Calu3 (cell line): ENCODE results near the gene MYRIP. TPM values are rescaled to one million over a fixed set of nuclear protein-coding genes. Genes with fewer than 3 reads are reported as not detected.
"Not testable (repeated sequence)": the region's sequence is repeated elsewhere in the genome, so short reads cannot be mapped to it uniquely, and the experiment has no call there.

Source experiments
- BruUV-seq: library from RNA; stranded (reverse); fragments of 400-500 nt; replicated peaks from 2 replicates; lab custom pipeline; 2021; lab: Mats Ljungman, UMichigan
- CTCF ChIA-PET: fragments of 300-600 bp; sonication (Branson Sonifier 250); formaldehyde crosslinking; loops from one replicate; lab custom pipeline; 2022; ENCODE audit warnings: antibody characterized with exemption; lab: Charles Lee
- DNase-seq: peaks from one replicate; pipeline ENCODE4 v3.0.0; 2022
- H3K27ac Mint-ChIP-seq: one replicate; pipeline ENCODE4 v1.8.0; 2022; ENCODE audit warnings: mixed read lengths; ENCODE audit not compliant: unreplicated experiment
- H3K27me3 Mint-ChIP-seq: one replicate; pipeline ENCODE4 v1.8.0; 2022; ENCODE audit warnings: mixed read lengths; ENCODE audit not compliant: unreplicated experiment
- H3K36me3 Mint-ChIP-seq: one replicate; pipeline ENCODE4 v1.8.0; 2022; ENCODE audit warnings: mild to moderate bottlenecking, moderate library complexity, mixed read lengths; ENCODE audit not compliant: insufficient read depth, unreplicated experiment
- H3K4me1 Mint-ChIP-seq: one replicate; pipeline ENCODE4 v1.8.0; 2022; ENCODE audit warnings: mild to moderate bottlenecking, low read depth, mixed read lengths; ENCODE audit not compliant: unreplicated experiment
- H3K4me3 Mint-ChIP-seq: one replicate; pipeline ENCODE4 v1.8.0; 2022; ENCODE audit warnings: mild to moderate bottlenecking, low read depth, moderate library complexity, mixed read lengths; ENCODE audit not compliant: unreplicated experiment
- H3K9me3 Mint-ChIP-seq: one replicate; pipeline ENCODE4 v1.8.0; 2022; ENCODE audit warnings: low read depth, mixed read lengths; ENCODE audit not compliant: unreplicated experiment
- CTCF ChIP-seq: fragments of 200-600 bp; IDR thresholded peaks from one replicate; pipeline ENCODE4 v1.8.0; 2022; ENCODE audit warnings: antibody characterized with exemption; ENCODE audit not compliant: unreplicated experiment
- intact Hi-C: fragments of 100-400 bp; cut with micrococcal nuclease; formaldehyde crosslinking; loops from one replicate; pipeline ENCODE4 v1.10.0; 2022; ENCODE audit not compliant: unreplicated experiment
- total RNA-seq: library from RNA; stranded (reverse); gene quantifications from 2 replicates; pipeline ENCODE4 v1.2.3, GENCODE V29; 2022

Gene MYRIP
- total RNA-seq, 1 experiment from 2014 or later, result 5.6 TPM

- no peak for TF ChIP-seq CTCF
- no peak for DNase-seq
- Mint-ChIP-seq H3K4me3 (no peak overlapping the region), H3K27ac (no peak overlapping the region), H3K4me1 (peaks cover 3% of the 10 kb centered on the region), H3K27me3 (no peaks in the 10 kb centered on the region), H3K36me3 (no peaks in the 10 kb centered on the region), H3K9me3 (peaks cover 6% of the 10 kb centered on the region)
- BruUV-seq, result no TSS peak
- CTCF ChIA-PET, result no interaction called here
- intact Hi-C loops, result no loop called here
Observed at GRCh38 chr3:40130721-40131120, 321.3 kb downstream of the MYRIP start.

GRCh38 chr3:40133886-40134575 lies 324.6 kb downstream of the MYRIP start:
- H3K27ac Mint-ChIP-seq, H3K36me3 Mint-ChIP-seq, H3K27me3 Mint-ChIP-seq, DNase-seq, intact Hi-C loops, CTCF ChIA-PET, H3K4me3 Mint-ChIP-seq, H3K9me3 Mint-ChIP-seq, BruUV-seq, H3K4me1 Mint-ChIP-seq: not testable (repeated sequence)

- CTCF ChIA-PET, result no interaction called here
- no peak for TF ChIP-seq CTCF
- no peak for DNase-seq
- no peaks in the 10 kb centered on the region for H3K27me3 Mint-ChIP-seq
- H3K4me3 Mint-ChIP-seq, result no peak overlapping the region
- no peak overlapping the region for H3K27ac Mint-ChIP-seq
- intact Hi-C loops, result no loop called here
- H3K4me1 Mint-ChIP-seq, result no peaks in the 10 kb centered on the region
- no peaks in the 10 kb centered on the region for H3K36me3 Mint-ChIP-seq
- peaks cover 6% of the 10 kb centered on the region for H3K9me3 Mint-ChIP-seq
- BruUV-seq, result no TSS peak
Observed at GRCh38 chr3:40137591-40138295, 328.3 kb downstream of the MYRIP start.

- Mint-ChIP-seq H3K27ac (no peak overlapping the region), H3K9me3 (peaks cover 3% of the 10 kb centered on the region), H3K4me1 (no peaks in the 10 kb centered on the region), H3K27me3 (no peaks in the 10 kb centered on the region), H3K4me3 (no peak overlapping the region), H3K36me3 (no peaks in the 10 kb centered on the region)
- TF ChIP-seq CTCF, result no peak
- DNase-seq, result no peak
- CTCF ChIA-PET, result interaction anchor here (0.5 kb wide), 1 partner anchor 60 kb away, joined by 7 read pairs; no protein-coding TSS in a partner anchor
- no TSS peak for BruUV-seq
- intact Hi-C loops, result no loop called here
Observed at GRCh38 chr3:40143283-40144090, 334.1 kb downstream of the MYRIP start.
